Measurements from ENCODE around the gene KCNE3. TPM values are rescaled to one million over a fixed set of nuclear protein-coding genes. Genes with fewer than 3 reads are reported as not detected.

The KCNE3 gene, protein sequence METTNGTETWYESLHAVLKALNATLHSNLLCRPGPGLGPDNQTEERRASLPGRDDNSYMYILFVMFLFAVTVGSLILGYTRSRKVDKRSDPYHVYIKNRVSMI
- 5.8 TPM for total RNA-seq

DNA sequence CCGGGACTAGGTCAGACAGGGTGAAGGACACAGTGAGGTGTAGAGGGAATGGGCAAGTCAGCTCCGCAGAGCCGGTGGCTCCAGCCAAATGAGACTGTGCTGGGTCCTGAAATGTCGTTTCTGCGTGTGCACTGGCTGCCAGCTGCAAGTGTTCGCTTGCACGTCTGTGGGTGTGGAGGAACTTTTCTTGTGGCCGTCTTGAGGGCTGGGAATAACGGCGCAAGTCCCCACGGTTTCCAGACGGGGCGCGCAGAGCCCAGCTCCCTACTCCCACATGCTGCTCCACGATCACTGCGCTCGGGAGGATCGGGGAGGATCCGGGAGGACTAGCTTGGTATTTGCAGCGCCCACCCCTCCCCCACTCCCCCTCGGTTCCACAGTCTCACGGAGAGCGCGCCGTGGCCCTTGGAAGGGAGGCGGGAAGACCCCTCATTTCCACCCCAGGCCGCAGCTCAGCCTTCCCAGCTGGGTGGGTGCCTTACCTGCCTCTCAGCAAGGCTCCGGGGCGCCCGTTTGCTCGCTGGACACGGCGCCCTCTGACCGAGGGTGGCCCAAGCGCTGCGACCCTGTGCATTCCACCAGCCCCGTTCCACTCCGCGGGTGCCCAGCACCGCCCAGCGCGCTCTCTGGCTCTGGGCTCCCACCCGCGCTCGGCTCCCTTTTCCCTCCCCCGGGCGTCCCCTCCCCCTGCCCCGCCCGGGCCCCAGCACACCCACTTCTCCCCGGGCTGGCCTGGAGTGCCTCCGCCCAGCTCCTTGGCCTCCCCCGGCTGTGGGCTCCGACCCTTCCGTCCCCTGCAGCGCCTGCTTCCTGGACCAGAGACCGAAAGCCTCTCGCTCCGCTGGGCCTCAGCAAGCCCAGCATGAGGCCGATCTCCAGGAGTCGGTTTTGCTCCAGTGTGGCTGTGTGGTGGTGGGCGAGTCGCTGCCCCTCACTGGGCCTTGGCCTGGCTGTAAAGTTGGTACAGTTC lies at the start of gene KCNE3:
TSS of gene KCNE3 (minus strand) at position 634 of the 970 bp plus-strand sequence. CDS start 9,986 bp downstream, outside the sequence.

DNA sequence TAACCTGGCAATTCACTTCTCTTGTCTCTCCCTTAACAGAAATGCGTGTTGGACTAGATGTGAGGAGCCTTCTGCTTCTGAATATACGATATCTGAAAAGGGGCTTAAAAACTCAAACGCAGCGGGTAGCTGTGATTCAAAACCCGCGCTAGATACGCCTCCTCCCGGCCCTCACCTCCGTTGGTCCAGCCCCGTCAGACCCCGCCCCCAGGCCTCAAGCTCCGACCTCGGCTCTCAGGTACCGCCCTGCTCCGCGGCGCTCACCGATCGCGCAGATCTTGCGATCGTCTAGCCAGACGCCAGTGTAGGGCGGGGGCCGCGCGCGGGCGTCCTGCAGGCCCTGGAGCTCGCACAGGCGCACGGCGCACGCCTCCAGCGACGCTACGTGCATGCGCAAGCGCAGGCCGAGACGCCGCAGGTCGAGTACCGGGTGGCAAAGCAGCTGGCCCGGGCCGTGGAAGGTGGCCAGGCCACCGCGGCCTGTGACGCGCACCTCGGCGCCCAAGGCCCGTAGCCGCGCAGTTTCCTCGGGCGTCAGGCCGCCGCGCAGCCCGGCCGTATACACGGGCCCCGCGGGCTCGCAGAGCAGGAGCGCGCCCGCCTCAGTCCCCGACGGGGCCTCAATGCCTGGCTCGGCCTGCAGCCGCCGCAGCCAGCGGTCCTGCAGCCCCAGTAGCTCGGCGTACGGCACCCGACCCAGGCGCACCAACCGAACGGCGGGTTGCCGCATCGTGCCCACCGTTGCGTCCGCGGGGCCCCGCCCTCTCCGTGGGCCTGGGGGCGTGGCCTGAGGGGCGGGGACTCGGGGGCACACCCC lies 25.8 kb upstream of the KCNE3 start, which contains the start of gene LIPT2:
TSS of gene LIPT2 (minus strand) at position 751 of the 817 bp plus-strand sequence. CDS start at position 730, 21 bp downstream.

Other genes with a start within 250 kb of the KCNE3 start
- gene P4HA3, start 155.9 kb downstream of the KCNE3 start, total RNA-seq: 4.3 TPM
- gene PGM2L1, start 69.1 kb downstream of the KCNE3 start, total RNA-seq: 24.2 TPM
- 5.9 TPM for gene LIPT2, start 26.2 kb upstream of the KCNE3 start, total RNA-seq
- 21.8 TPM for gene POLD3, start 125.0 kb upstream of the KCNE3 start, total RNA-seq

Data from camera-type eye (tissue), 1 donor.